HG02763 (cell line): ENCODE results near the gene CALML5.

Experiments
- ATAC-seq: cut with Tn5 transposase; IDR thresholded peaks from one replicate; pipeline ENCODE4 v1.9.1; 2021; ENCODE audit warnings: mild to moderate bottlenecking, moderate library complexity; ENCODE audit not compliant: unreplicated experiment

The CALML5 gene

DNA sequence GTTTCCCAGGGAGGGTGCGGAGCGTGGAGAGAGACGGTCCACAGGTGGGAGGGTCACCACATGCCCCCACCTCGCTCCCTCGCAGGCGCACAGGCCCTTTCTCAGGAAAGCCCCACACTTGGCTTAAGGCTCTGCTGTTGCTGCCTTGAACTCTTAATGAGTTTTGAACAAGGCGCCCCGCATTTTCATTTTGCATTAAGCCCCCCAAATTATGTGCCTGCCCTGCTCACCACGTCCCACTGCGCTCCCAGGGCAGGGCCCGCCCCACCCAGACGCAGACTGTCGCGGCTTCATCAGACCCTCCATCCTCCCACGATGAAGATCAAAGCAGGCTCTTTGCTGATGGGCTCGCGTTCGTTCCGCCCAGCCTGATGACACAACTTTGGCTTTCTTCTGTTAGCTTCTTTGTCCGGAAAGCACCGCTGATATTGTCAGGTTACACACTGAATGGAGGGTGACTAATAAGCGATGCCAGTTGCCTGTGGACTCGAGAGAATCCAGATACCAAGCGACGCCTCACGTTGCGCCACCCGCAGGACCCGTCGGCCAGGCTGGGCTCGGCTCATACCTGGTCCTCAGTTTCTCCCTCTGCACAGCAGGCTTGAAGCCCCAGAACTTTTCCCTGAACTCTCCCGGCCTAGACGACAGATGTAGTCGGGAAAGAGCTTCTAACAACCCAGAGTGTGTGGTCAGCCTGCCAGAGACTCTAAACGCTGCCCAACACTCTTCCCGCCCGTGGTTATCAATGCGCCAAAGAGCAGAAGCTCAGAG, 34.9 kb upstream of the CALML5 start:
- no peak for ATAC-seq

DNA sequence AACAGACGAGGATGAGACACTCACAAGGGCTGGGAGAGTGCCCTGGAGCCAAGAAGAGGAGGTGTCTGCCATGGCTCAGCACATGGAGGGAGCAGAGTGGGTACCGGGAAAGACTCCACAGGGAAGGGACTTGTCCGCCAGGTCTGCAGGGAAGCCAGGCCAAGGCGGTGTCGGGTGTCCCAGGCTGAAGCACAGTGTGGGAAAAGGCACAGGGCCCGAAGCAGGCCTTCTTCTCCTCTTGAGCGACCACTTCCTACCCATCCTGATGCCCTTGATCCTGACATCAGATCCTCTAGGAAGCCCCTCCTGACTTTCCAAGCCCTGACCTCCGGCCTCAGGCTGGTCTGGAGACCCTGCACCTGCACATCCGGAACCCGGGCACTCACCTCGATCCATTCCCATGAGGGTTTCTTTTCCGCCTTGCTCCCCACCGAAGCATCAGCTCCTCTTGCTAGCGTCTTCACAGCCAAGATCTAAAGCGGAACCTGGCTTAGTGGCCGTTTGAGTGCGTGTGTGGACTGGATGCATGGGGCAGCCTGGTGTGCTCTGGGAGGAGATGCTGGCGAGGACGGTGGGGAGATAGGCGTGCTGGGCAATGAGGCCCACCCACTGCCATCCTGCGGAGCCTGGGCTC, 33.8 kb upstream of the CALML5 start:
- no peak for ATAC-seq

DNA sequence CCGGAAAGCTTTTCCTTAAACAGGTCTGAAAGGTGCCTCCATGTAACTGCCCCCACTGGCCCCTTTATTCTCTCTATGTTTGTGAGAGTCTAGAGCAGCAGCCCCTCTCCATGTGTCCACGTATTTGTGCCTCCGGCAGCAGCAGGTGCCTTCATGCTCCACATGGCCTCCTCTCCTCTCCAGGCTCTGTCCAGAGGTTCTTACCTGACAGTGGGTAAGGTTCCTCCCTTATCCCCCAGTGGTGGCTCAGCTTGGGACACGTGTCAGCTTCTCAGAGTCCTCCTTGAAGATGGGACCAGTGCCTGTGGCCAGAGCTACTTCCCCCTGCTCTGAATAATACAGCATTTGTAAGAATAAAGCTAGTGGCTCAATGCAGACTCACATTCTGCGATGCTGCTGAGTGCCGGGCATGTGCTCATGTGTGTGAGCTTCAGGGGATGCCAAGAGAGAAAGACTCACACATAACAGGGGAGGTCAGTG, 33.3 kb upstream of the CALML5 start:
- ATAC-seq = no peak

DNA sequence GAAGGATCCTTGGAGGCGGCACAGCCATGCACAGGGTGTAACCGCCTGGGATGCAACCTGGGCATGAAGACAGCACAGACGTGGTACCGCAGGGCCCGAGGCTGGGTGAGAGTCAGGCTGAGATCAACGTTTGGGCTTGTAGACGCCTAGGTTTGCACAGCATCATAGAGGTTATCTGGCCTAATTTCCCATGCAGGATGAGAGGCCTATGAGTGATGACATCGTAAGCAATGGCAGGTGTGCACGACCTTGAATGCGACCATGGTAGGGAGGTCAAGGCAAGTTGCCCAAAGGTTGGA, 32.9 kb upstream of the CALML5 start:
- ATAC-seq = no peak

DNA sequence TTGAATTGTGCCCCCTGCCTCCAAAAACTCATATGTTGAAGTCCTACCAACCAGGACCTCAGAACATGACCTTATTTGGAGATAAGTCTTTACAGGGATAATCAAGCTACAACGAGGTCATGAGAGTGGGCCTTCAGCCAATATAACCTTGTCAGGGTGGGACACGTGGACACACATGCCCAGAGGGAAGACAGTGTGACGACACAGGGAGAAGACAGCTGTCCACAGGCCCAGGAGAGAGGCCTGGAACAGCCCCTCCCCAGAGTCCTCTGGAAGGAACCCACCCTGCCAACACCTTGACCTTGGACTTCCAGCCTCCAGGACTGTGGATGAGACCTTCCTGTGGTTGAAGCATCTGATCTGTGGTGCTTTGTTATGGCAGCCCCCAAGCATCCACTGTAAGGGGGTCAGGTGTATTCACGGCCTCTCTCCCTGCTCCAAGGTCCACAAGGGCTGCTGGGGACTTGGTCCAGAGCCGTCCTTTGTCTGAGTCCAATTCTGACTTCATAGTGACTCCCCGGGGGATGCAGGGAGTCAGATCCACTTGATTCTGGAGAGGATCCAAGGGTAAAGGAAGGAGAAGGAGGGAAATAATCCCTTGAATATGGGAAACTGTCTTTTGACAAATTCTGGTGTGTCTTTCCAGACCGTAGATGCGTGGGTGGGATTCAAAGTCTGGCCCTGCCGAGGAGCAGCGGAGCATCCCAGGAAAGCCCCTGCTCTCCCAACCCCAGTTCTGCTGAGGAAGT, 32.4 kb upstream of the CALML5 start:
- no peak for ATAC-seq

DNA sequence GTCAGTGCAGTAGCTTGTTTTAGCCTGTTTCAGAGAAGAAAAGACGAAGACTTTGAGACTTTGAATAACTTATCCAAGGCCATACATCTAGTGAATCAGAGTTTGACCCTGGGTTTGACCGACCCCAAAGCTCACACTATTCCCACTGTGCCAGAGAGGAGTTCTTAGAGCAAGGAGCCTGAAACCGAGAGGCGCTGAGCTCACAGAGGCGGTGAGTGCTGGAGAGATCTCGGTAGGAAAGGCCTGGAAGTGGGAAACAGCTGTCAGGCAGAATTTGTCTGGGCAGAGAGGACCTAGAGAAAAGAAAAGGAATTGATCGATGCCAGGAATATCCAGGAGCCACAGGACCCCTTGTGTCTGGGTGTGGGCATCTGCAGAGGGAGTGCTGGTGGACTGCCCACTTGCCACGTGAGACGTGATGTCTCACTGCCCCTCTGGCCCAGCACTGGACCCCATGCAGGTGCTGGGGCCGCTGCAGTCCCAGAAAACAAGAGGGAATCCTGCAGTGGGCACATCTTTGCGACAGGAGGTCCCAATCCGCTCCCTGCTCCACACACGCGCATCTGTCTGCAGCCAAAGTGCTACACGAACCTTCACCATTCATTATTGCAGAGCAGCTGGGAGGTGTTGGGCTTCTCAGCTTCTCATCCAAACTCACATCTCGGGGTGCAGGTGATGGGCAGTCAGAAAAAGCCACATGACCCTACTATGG, 31.6 kb upstream of the CALML5 start:
- ATAC-seq = no peak

DNA sequence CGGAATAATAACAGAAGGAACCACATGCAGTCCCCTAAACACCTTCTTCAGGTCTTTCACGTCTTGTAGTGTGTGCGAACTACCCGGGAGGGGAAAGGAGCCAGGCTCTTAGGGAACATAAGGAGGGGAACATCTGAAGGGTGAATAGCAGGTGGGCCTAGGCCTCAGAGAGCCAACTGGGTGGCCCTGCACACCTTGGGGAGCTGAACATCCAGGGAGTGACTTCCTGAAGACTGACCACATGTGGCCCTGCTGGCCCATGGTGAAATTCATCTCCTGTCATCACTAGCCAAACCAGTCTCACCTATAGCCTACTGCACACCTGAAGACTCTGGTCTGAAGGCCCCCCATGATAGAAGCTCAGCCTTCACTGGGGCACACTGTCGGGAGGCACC, 31.0 kb upstream of the CALML5 start:
- ATAC-seq = no peak

DNA sequence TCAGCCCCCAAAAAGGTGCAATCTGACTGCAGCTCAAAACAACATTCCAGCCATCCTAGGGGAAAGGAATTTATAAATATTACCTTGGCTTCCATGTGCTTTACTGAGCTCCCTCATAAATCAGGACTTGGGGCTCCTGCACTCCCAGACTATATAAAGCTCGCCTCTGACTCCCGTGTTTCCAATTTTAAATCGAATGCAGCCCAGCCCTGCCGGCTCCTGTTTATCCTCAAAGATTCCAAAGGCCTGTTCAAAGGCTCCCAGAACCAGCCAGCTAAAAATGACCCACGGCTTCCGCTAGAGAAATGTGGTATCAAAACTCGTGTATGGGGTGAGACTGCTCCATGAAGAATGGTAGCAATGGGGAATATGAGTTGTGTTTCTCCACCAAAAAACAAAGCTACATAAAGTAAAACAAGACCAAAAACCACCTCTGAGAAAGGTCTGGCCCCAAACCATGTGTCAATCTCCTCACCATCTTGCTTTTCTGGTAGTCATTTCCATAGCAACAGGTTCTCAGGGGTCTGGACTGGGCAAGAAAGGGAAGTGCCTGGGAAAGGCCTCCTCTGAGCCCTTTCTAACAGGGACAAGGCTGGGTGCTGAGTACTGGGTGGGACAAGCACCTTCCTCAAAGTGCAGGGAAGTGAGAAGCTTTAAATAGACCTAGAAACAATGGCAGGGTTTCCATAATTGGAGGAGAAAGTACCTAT, 30.5 kb upstream of the CALML5 start:
- ATAC-seq = no peak

DNA sequence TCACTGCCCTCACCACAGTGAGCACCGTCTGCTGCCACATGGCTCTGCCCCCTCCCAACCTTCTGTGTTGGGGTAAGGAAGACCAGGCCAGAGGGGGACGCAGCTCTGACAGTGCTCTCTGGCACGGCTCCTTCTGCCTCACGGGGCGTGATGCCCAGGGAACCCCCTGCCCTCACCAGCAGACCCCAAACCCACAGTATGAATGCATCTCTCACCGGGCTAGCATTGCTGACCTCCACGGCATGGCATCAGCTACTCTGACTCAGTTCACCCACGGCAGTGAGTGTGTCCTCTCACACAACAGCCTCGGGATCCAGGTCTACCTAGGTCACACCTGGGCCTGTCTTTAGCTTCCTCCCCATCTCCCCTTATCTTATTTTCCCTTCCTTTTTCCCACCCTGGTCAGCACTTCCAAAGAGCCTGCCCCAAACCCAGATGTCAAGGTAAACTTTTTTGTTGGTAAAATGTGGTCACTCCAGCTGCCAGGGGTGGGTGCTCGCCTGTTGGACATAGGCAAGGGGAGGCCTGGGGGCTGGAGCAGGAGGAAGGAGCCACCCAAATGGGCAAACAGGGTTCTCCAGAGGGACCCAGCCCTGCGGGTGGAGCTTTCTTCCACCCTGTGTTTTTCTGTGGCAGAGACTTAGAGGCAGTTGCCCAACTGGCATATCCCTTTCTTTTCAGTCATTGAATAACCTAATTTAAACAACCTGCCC, 29.8 kb upstream of the CALML5 start:
- no peak for ATAC-seq

DNA sequence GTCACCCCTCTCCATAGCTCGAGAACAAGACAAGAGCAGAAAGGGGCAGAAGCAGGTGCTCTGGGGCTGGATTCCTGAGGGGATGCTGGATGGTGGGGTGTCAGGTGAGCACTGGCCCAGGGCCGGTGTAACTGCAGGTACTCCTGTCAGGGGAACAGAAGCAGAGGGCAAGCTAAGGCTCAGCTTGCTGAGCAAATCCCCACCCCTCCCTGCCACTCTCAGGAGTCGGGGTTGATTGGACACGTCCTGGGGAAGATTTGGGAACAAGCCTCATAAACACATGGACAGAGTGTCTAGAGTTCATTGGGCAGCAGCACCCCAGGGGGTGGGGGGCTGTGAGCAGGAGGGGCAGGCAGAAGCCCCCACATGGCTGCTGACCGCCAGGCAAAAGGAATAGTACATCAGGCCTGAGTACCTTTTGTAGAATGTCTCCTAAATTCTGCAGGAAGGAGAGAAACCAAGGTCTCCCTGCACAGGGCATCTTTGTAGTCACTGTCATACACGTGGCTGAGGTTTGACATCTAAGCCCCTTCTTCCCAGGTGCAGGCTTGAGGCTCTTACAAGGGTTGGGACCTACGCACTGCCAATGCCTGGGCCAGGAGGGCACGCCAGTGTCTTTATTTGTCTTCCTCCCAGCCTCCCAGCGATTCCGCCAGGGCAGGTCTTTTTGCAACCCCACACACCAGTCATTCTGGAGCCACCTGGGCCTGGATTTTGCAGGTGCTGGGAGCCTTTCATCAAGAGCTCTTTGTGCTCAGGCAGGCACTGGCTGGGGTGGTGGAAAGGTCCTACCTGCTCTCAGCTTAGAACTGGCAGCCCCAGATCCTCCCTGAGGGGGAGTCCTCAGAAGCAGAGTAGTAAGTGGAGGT, 28.2 kb upstream of the CALML5 start:
- ATAC-seq = no peak

DNA sequence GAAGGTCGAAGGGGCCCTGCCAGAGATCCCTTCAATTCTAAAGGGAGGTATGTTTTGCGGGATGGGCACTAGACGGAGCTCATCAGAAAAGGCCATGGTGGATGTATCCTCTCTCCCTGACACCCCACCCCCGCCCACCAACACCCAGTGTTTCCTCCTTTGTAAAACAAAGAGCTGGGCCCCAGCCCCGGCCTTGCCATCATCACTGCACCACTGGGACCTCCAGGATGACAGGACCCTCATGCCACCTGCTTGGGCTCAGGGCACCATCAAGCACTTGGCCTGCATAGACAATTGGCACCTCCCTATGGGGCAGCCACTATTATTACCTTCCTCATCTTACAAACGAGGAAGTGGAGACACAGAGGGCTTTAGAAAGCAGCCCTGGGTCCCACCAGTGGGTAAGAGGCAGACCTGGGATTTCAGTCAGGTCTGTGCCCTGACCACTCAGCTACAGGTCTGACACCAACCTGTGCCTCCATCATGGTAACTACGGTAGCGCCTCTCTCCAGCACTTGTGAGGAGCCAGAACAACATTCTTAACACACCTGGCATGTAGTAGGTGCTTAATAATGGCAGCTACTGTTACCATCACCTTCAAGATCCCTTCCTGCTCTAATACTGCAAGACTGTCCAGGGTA, 27.4 kb upstream of the CALML5 start:
- ATAC-seq = no peak

DNA sequence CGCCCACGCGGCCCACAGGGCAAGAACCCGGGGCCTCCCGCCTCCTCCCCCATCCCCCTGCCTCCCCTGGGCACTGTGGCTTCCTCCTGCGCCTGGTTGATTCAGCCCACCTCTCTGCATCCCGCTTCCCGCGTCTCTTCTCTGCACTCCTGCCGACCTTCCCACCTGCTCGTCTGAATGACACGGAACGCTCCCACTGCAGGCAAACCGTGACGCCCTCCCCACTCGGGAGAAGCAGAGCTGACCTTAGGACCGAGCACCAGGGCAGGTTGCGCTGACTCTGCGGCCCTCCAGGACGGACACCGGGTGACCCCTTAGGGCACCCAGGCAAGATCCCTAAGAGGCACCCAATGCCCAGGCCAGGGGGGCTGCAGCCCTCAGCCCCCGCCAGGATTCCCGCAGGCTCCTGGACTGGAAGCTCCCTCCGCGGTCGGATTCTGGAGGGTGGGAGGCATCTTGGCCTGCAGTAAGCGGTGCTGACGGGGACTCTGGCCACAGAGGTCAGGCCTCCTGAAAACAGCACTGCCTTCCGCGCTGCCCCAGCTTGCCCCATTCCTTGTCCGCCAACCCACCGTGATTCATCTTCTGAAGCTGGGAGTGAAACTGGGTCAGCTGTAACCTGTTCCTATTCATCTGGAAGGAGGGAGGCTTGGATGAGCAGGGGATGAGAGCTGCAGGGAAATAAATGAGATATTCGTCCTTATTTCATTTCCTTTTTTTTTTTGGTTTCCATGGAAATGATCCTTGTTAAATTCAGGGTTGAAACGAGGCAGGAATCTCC, 26.4 kb upstream of the CALML5 start:
- ATAC-seq = no peak

DNA sequence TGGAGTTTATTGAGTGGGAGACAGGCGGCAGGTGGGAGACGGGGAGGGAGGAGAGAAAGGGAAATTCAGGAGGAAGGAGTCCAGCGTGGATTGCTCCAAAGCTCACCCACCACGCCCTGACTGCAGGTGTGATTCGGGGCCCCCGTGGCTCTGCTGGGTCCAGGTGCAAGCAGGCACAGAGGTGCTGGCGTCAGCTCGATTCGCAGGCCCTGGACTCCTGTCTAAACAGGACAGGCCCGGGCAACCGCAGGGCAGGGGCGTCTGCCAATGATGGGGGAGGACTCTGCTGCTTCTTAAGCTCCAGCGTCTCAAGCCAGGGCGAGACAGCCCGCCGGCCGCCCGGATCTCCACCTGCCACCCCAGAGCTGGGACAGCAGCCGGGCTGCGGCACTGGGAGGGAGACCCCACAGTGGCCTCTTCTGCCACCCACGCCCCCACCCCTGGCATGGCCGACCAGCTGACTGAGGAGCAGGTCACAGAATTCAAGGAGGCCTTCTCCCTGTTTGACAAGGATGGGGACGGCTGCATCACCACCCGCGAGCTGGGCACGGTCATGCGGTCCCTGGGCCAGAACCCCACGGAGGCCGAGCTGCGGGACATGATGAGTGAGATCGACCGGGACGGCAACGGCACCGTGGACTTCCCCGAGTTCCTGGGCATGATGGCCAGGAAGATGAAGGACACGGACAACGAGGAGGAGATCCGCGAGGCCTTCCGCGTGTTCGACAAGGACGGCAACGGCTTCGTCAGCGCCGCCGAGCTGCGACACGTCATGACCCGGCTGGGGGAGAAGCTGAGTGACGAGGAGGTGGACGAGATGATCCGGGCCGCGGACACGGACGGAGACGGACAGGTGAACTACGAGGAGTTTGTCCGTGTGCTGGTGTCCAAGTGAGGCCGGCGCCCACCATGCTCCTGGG, 25.5 kb upstream of the CALML5 start, which contains the start of gene CALML3:
CALML3 (plus strand) TSS at position 321 of the 920 bp plus-strand sequence; CDS start at position 446, 125 bp downstream.
- ATAC-seq = no peak

DNA sequence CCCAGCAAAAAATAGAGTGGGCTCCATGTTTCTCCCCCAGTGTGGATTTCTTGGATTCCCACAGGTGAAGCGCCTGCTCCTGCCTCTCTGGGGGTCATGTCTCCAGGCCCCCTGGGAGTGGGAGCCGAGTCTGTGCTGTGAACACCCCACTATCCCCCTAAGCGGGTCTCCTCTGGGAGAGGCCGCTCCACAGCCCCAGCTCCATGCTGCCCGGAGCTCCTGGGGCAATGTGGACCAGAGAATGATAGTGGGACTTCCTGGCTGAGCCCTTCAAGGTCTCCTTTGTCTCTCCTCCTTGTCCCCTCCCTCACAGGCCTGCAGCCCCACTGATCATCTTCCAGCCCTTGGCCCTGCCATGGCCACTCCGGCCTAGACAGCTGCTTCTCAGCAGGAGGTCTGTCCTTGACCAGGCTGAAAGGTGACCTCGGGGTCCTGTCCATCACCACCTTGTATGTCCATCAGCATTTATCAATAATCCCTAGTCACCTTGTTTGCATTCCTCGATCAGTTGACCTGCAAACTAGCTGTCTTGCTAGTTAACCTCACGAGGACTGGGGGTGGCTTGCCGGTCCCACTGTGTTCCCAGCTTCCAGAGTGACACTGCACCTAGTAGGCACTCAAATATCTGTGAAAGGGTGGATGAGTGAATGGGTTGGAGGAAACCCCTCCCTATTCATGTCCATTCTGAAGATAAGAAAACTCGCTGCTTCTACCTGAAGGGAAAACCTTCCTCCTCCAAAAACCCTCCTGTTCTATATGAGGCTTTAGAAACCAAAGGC, 24.6 kb upstream of the CALML5 start:
- ATAC-seq = no peak

DNA sequence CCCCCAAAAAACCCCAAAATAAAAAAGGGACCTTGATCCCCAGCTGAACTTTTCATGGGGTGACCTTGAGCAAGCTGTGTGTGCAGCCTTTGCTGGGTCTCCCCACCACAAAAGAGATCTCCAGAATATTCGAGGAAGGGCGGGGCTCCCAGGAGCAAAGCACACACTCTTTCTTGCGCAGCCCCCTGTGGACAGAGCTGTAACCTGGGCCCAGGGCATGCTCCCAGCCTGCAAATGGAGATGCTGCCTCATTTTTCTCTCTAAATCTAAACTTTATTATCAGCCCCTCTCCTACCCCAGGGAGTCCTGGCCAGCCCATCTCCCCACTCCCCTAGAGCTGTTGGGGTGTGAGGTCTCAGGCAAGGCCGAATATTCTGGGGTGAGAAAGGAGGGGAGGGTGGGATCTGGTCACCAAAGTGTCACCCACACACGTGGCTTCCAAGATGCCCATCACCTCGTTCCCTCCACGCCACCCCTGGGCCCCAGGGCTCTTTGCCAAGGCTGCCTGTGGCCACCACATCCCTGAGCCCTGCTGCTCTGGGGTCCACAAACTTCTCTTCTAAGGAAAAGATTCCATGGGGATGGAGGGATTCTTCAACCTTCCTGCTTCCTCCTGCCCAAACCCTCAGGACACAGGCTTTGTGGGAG, 23.7 kb upstream of the CALML5 start:
- ATAC-seq = no peak

DNA sequence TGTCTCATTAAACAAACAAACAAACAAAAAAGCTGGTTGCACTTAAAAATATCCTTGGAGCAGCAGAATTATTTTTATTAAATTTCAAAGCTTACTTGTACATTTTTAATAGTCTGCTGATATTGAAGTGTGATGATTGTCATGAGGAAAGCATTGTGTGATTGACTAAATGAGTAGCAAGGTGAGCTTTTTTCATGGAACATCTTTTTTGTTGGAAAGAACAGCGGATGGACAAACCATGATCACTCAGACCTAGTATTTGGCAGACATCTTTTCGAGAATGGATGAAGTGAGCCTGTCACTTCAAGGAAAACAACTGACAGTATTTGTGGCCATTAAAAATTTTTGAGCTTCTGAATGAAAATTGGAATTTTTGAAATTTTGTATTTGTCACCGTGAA, 19.7 kb upstream of the CALML5 start:
- ATAC-seq = no peak
